CD4-positive, alpha-beta memory T cell (primary cell): ENCODE results near the gene PRPF40A. TPM values are rescaled to one million over a fixed set of nuclear protein-coding genes. Genes with fewer than 3 reads are reported as not detected.
A peak's percentile ranks its signal among the peaks of the same experiment; 100 is the strongest.
"Not testable (repeated sequence)": the region's sequence is repeated elsewhere in the genome, so short reads cannot be mapped to it uniquely, and the experiment has no call there.

Source experiments
- CTCF ChIA-PET: fragments of 350-600 bp; sonication (Branson Sonifier 250); formaldehyde crosslinking; loops from one replicate; lab custom pipeline; 2021; ENCODE audit warnings: inconsistent platforms; ENCODE audit not compliant: partially characterized antibody; lab: Charles Lee
- POLR2A ChIA-PET: fragments of 350-600 bp; sonication (Branson Sonifier 250); formaldehyde crosslinking; loops from one replicate; lab custom pipeline; 2021; ENCODE audit not compliant: partially characterized antibody; lab: Charles Lee
- DNase-seq, 5 donors: peaks; one replicate each; pipeline versions ENCODE4 v3.0.0 to v3.0.0-alpha.2; 2020 to 2022; ENCODE audit warnings: mixed read lengths in 1 of 5
- H3K27ac ChIP-seq: one replicate; pipeline ENCODE4 v1.7.0; 2013; ENCODE audit warnings: low read depth, low read length
- H3K27me3 ChIP-seq: 2 replicates; pipeline ENCODE4 v1.7.0; 2013; ENCODE audit warnings: mild to moderate bottlenecking, low read length, moderate library complexity; ENCODE audit not compliant: insufficient read depth
- H3K36me3 ChIP-seq: 2 replicates; pipeline ENCODE4 v1.7.0; 2013; ENCODE audit warnings: mild to moderate bottlenecking, low read length, moderate library complexity; ENCODE audit not compliant: insufficient read depth
- H3K4me1 ChIP-seq: 2 replicates; pipeline ENCODE4 v1.7.0; 2013; ENCODE audit warnings: mild to moderate bottlenecking, low read length, moderate library complexity; ENCODE audit not compliant: insufficient read depth
- H3K4me3 ChIP-seq, 2 donors: one replicate each; pipeline ENCODE4 v1.7.0; 2013; ENCODE audit warnings: low read length in 2 of 2, mild to moderate bottlenecking in 1 of 2
- H3K9me3 ChIP-seq, 2 donors: one replicate each; pipeline ENCODE4 v1.7.0; 2013; ENCODE audit warnings: low read length in 2 of 2, control low read depth in 1 of 2; ENCODE audit not compliant: control insufficient read depth in 1 of 2
- H3K27ac Mint-ChIP-seq, 7 donors: one replicate each; pipeline ENCODE4 v1.8.0; 2020 to 2021; ENCODE audit warnings: mixed read lengths in 7 of 7, mild to moderate bottlenecking in 6 of 7, inconsistent platforms in 3 of 7, moderate library complexity in 3 of 7
- H3K27me3 Mint-ChIP-seq, 2 donors: one replicate each; pipeline ENCODE4 v1.8.0; 2020 to 2021; ENCODE audit warnings: mixed read lengths in 2 of 2
- H3K36me3 Mint-ChIP-seq, 2 donors: one replicate each; pipeline ENCODE4 v1.8.0; 2020 to 2021; ENCODE audit warnings: mixed read lengths in 2 of 2, inconsistent platforms in 1 of 2, mild to moderate bottlenecking in 1 of 2
- H3K4me1 Mint-ChIP-seq, 4 donors: one replicate each; pipeline ENCODE4 v1.8.0; 2020 to 2021; ENCODE audit warnings: mixed read lengths in 4 of 4, mild to moderate bottlenecking in 1 of 4
- H3K4me3 Mint-ChIP-seq, 8 donors: one replicate each; pipeline ENCODE4 v1.8.0; 2020 to 2021; ENCODE audit warnings: mixed read lengths in 8 of 8, mild to moderate bottlenecking in 7 of 8, moderate library complexity in 6 of 8, inconsistent platforms in 3 of 8
- H3K9me3 Mint-ChIP-seq, 8 donors: one replicate each; pipeline ENCODE4 v1.8.0; 2020 to 2021; ENCODE audit warnings: mixed read lengths in 8 of 8, mild to moderate bottlenecking in 5 of 8, inconsistent platforms in 3 of 8, moderate library complexity in 1 of 8
- intact Hi-C: fragments of 100-400 bp; cut with micrococcal nuclease; formaldehyde crosslinking; loops from one replicate; pipeline ENCODE4 v1.15.1; 2023
- polyA plus RNA-seq, 2 donors: library from polyadenylated mRNA; unstranded; fragments of 300-500 nt; fragmentation: Illumina TruSeq; gene quantifications; one replicate each; pipeline ENCODE4 v1.2.3, GENCODE V29; 2021
- total RNA-seq, 2 experiments: library from RNA; stranded (reverse); gene quantifications; one replicate each; pipeline ENCODE4 v1.2.3, GENCODE V29; 2021

PRPF40A gene
- total and polyA plus RNA-seq, 4 experiments from 2014 or later = 70.5 to 129 (median 100) TPM

- H3K4me3 ChIP-seq = no peak overlapping the region
- intact Hi-C loops = loop anchor here (1.0 kb wide), 1 partner anchor 12 kb away; the partner anchor contains the start of gene ARL6IP6
- peak; percentile 74 to 80 (median 75) for DNase-seq
- Mint-ChIP-seq H3K4me3 (peak overlapping the region in 6 of 8 donors; percentile 17 to 69 (median 35)), H3K36me3 (peaks cover 0 to 4% of the 10 kb centered on the region in 2 donors), H3K9me3 (no peaks in the 10 kb centered on the region), H3K27ac (peak overlapping the region in 5 of 7 donors; percentile 6 to 75 (median 57)), H3K27me3 (no peaks in the 10 kb centered on the region), H3K4me1 (peaks cover 20 to 38% (median 25%) of the 10 kb centered on the region in 4 donors)
- H3K4me1 ChIP-seq = peaks cover 27% of the 10 kb centered on the region
- no peaks in the 10 kb centered on the region for H3K27me3 ChIP-seq
- H3K36me3 ChIP-seq = no peaks in the 10 kb centered on the region
- H3K9me3 ChIP-seq = no peaks in the 10 kb centered on the region
- no peak overlapping the region for H3K27ac ChIP-seq
- POLR2A ChIA-PET = interaction anchor here (5.7 kb wide), 1 partner anchor 13 kb away, joined by 50 read pairs; the partner anchor contains the start of genes ARL6IP6 and PRPF40A
- CTCF ChIA-PET = interaction anchor here (1.4 to 2.3 kb wide), 2 partner anchors 12 to 554 kb away, joined by 4 to 15 read pairs; no protein-coding TSS in a partner anchor
These were observed 13.5 kb upstream of the PRPF40A start for GRCh38 chr2:152730591-152731333.

- Mint-ChIP-seq H3K36me3 (peaks cover 0 to 2% of the 10 kb centered on the region in 2 donors), H3K4me3 (peak overlapping the region in 2 of 8 donors; percentile 13 to 69), H3K9me3 (no peaks in the 10 kb centered on the region), H3K4me1 (peaks cover 20 to 38% (median 26%) of the 10 kb centered on the region in 4 donors), H3K27me3 (no peaks in the 10 kb centered on the region), H3K27ac (peak overlapping the region in 2 of 7 donors; percentile 57 to 69)
- ChIA-PET CTCF (interaction anchor here (1.0 to 1.6 kb wide), 4 partner anchors 13 to 553 kb away, joined by 3 to 6 read pairs (median 4); no protein-coding TSS in a partner anchor), POLR2A (interaction anchor here (0.6 to 5.7 kb wide), 3 partner anchors 11 to 870 kb away, joined by 3 to 50 read pairs (median 4); partner anchors contain the start of genes ARL6IP6 and PRPF40A)
- Histone ChIP-seq H3K9me3 (no peaks in the 10 kb centered on the region), H3K4me1 (peaks cover 27% of the 10 kb centered on the region), H3K36me3 (no peaks in the 10 kb centered on the region), H3K27me3 (no peaks in the 10 kb centered on the region), H3K4me3 (no peak overlapping the region), H3K27ac (no peak overlapping the region)
- peak in 4 of 5 donors; percentile 11 to 26 (median 16) for DNase-seq
- intact Hi-C loops = loop anchor here (1.0 kb wide), 1 partner anchor 12 kb away; the partner anchor contains the start of gene ARL6IP6
These were observed 12.6 kb upstream of the PRPF40A start for GRCh38 chr2:152729844-152730243.

GRCh38 chr2:152723918-152724317, 6.7 kb upstream of the PRPF40A start:
- ChIA-PET CTCF (interaction anchor here (0.7 to 1.2 kb wide), 2 partner anchors 13 to 14 kb away, joined by 3 read pairs; no protein-coding TSS in a partner anchor), POLR2A (no interaction called here)
- Mint-ChIP-seq H3K4me1 (peaks cover 18 to 47% (median 28%) of the 10 kb centered on the region in 4 donors), H3K9me3 (no peaks in the 10 kb centered on the region), H3K27me3 (no peaks in the 10 kb centered on the region), H3K4me3 (no peak overlapping the region), H3K36me3 (peaks cover 11 to 16% of the 10 kb centered on the region in 2 donors), H3K27ac (no peak overlapping the region)
- no peaks in the 10 kb centered on the region for H3K9me3 ChIP-seq
- peaks cover 24% of the 10 kb centered on the region for H3K4me1 ChIP-seq
- no peaks in the 10 kb centered on the region for H3K36me3 ChIP-seq
- H3K4me3 ChIP-seq = no peak overlapping the region
- intact Hi-C loops = no loop called here
- H3K27me3 ChIP-seq = no peaks in the 10 kb centered on the region
- DNase-seq = no peak
- H3K27ac ChIP-seq = no peak overlapping the region

GRCh38 chr2:152722639-152723038, 5.4 kb upstream of the PRPF40A start:
- H3K36me3 ChIP-seq, intact Hi-C loops, H3K9me3 ChIP-seq, H3K4me3 ChIP-seq, H3K4me3 Mint-ChIP-seq, H3K9me3 Mint-ChIP-seq, POLR2A ChIA-PET, H3K27ac Mint-ChIP-seq, DNase-seq, H3K27me3 Mint-ChIP-seq, H3K27me3 ChIP-seq, H3K27ac ChIP-seq: not testable (repeated sequence)
- peaks cover 11 to 25% of the 10 kb centered on the region in 2 donors for H3K36me3 Mint-ChIP-seq
- H3K4me1 ChIP-seq = peaks cover 24% of the 10 kb centered on the region
- H3K4me1 Mint-ChIP-seq = peaks cover 16 to 44% (median 31%) of the 10 kb centered on the region in 4 donors
- CTCF ChIA-PET = interaction anchor here (1.2 to 1.4 kb wide), 2 partner anchors 12 to 20 kb away, joined by 3 to 4 read pairs; no protein-coding TSS in a partner anchor

GRCh38 chr2:152720794-152721193, 3.5 kb upstream of the PRPF40A start:
- Mint-ChIP-seq H3K9me3 (peaks cover 0 to 3% (median 0%) of the 10 kb centered on the region in 8 donors), H3K27me3 (peaks cover 0 to 2% of the 10 kb centered on the region in 2 donors), H3K4me1 (peaks cover 30 to 61% (median 45%) of the 10 kb centered on the region in 4 donors), H3K27ac (no peak overlapping the region), H3K4me3 (peak overlapping the region in 3 of 8 donors; percentile 23 to 43 (median 39)), H3K36me3 (peaks cover 16 to 41% of the 10 kb centered on the region in 2 donors)
- Histone ChIP-seq H3K9me3 (no peaks in the 10 kb centered on the region), H3K36me3 (no peaks in the 10 kb centered on the region), H3K4me3 (no peak overlapping the region), H3K4me1 (peaks cover 36% of the 10 kb centered on the region), H3K27ac (no peak overlapping the region), H3K27me3 (no peaks in the 10 kb centered on the region)
- ChIA-PET CTCF (interaction anchor here (0.6 to 1.3 kb wide), 4 partner anchors 23 to 749 kb away, joined by 3 to 6 read pairs (median 4); no protein-coding TSS in a partner anchor), POLR2A (no interaction called here)
- DNase-seq = no peak
- intact Hi-C loops = no loop called here

GRCh38 chr2:152718909-152719645, 1.8 kb upstream of the PRPF40A start:
- Mint-ChIP-seq H3K9me3 (peaks cover 0 to 3% (median 0%) of the 10 kb centered on the region in 8 donors), H3K4me1 (peaks cover 33 to 72% (median 54%) of the 10 kb centered on the region in 4 donors), H3K27me3 (peaks cover 0 to 2% of the 10 kb centered on the region in 2 donors), H3K4me3 (peak overlapping the region; percentile 97 to 100 (median 99)), H3K27ac (peak overlapping the region; percentile 95 to 100 (median 98)), H3K36me3 (peaks cover 20 to 48% of the 10 kb centered on the region in 2 donors)
- Histone ChIP-seq H3K27ac (peak overlapping the region; percentile 96), H3K4me1 (peaks cover 53% of the 10 kb centered on the region), H3K27me3 (no peaks in the 10 kb centered on the region), H3K36me3 (peaks cover under 1% of the 10 kb centered on the region), H3K4me3 (peak overlapping the region; percentile 89 to 94), H3K9me3 (no peaks in the 10 kb centered on the region)
- intact Hi-C loops = loop anchor here (1.0 to 5.0 kb wide), 4 partner anchors 11 to 1457 kb away; partner anchors contain the start of gene RBM43
- no peak for DNase-seq
- CTCF ChIA-PET = interaction anchor here (1.7 kb wide), 1 partner anchor 23 kb away, joined by 5 read pairs; no protein-coding TSS in a partner anchor
- POLR2A ChIA-PET = interaction anchor here (1.0 to 3.6 kb wide), 5 partner anchors 10 to 1458 kb away, joined by 3 to 50 read pairs (median 15); partner anchors contain the start of genes ARL5A, RBM43 and STAM2
